Measurements from ENCODE around the gene PIK3C3.

GRCh38 chr18:41906528-41907146, 48.4 kb upstream of the PIK3C3 start:
- TF ChIP-seq MAX (IDR thresholded peaks at IDR 0.05): no peak
- TF ChIP-seq TAF1 (IDR thresholded peaks at IDR 0.05; ENCODE audit: low read depth): no peak
- peak; percentile 69 for TF ChIP-seq RAD21 (IDR thresholded peaks at IDR 0.05; ENCODE audit: low read depth)
- TF ChIP-seq, protein P1, sequence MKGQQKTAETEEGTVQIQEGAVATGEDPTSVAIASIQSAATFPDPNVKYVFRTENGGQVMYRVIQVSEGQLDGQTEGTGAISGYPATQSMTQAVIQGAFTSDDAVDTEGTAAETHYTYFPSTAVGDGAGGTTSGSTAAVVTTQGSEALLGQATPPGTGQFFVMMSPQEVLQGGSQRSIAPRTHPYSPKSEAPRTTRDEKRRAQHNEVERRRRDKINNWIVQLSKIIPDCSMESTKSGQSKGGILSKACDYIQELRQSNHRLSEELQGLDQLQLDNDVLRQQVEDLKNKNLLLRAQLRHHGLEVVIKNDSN (IDR thresholded peaks at IDR 0.05): no peak
- no peak for TF ChIP-seq FOXM1 (IDR thresholded peaks at IDR 0.05; ENCODE audit: borderline replicate concordance, low read depth)
- TF ChIP-seq TCF12 (IDR thresholded peaks at IDR 0.05; ENCODE audit: low read depth): no peak
